Measurements from ENCODE around the gene CCIN.

- no peak for TF ChIP-seq CTCF (IDR thresholded peaks at IDR 0.05)
- no peak for TF ChIP-seq POLR2AphosphoS5 (IDR thresholded peaks at IDR 0.05; ENCODE audit: low read depth, low read length)
These were observed 3.4 kb upstream of the CCIN start for GRCh38 chr9:36165826-36166167.

Measured in Panc1 (cell line).